OCI-LY7 (cell line): ENCODE measurements around the gene ISM2. TPM values are rescaled to one million over a fixed set of nuclear protein-coding genes. Genes with fewer than 3 reads are reported as not detected.

Experiments used
- BruUV-seq: library from RNA; stranded (reverse); fragments of 400-500 nt; replicated peaks from 2 replicates; lab custom pipeline; 2021; lab: Mats Ljungman, UMichigan
- CTCF ChIA-PET: fragments of 300-600 bp; sonication (Branson Sonifier 250); formaldehyde crosslinking; loops from one replicate; lab custom pipeline; 2022; ENCODE audit warnings: antibody characterized with exemption; ENCODE audit not compliant: unreplicated experiment; lab: Charles Lee
- POLR2A ChIA-PET: fragments of 300-600 bp; sonication (Branson Sonifier 250); formaldehyde crosslinking; loops from one replicate; lab custom pipeline; 2022; ENCODE audit warnings: antibody characterized with exemption; lab: Charles Lee
- DNase-seq: peaks from one replicate; pipeline ENCODE4 v3.0.0-alpha.2; 2015; ENCODE audit warnings: low spot score
- H2AFZ ChIP-seq: fragments of 200-600 bp; sonication (generic), shearing (Covaris generic); 2 replicates; pipeline ENCODE4 v1.6.1; 2014; ENCODE audit warnings: mild to moderate bottlenecking, antibody characterized with exemption, low read length, moderate library complexity
- H3K27ac ChIP-seq: fragments of 200-600 bp; sonication (generic); 2 replicates; pipeline ENCODE4 v1.5.1; 2014; ENCODE audit warnings: mixed run types, low read depth, mild to moderate bottlenecking, moderate library complexity, low read length, inconsistent platforms; ENCODE audit not compliant: poor library complexity, severe bottlenecking
- H3K36me3 ChIP-seq: fragments of 200-600 bp; sonication (generic); 2 replicates; pipeline ENCODE4 v1.6.1; 2014; ENCODE audit warnings: mild to moderate bottlenecking, antibody characterized with exemption, low read length, moderate library complexity, mixed read lengths; ENCODE audit not compliant: insufficient read depth
- H3K4me1 ChIP-seq: fragments of 200-600 bp; sonication (generic); 2 replicates; pipeline ENCODE4 v1.5.1; 2014; ENCODE audit warnings: mild to moderate bottlenecking, low read length; ENCODE audit not compliant: insufficient read depth, poor library complexity, severe bottlenecking
- H3K4me2 ChIP-seq: fragments of 200-600 bp; sonication (generic); 2 replicates; pipeline ENCODE4 v1.6.1; 2014; ENCODE audit warnings: mild to moderate bottlenecking, low read length
- H3K4me3 ChIP-seq: fragments of 200-600 bp; sonication (generic); 2 replicates; pipeline ENCODE4 v1.5.1; 2014; ENCODE audit warnings: mild to moderate bottlenecking, low read depth, low read length; ENCODE audit not compliant: poor library complexity, severe bottlenecking
- H3K79me2 ChIP-seq: fragments of 200-600 bp; sonication (generic); 2 replicates; pipeline ENCODE4 v1.6.1; 2016; ENCODE audit warnings: low read depth, mild to moderate bottlenecking, low read length, moderate library complexity, mixed read lengths; ENCODE audit not compliant: insufficient read depth
- H3K9me2 ChIP-seq: fragments of 200-600 bp; sonication (generic); 2 replicates; pipeline ENCODE4 v1.6.1; 2016; ENCODE audit warnings: mild to moderate bottlenecking, low read length, mixed read lengths; ENCODE audit not compliant: insufficient read depth
- H3K9me3 ChIP-seq: fragments of 200-600 bp; sonication (generic); 2 replicates; pipeline ENCODE4 v1.6.1; 2014; ENCODE audit warnings: mild to moderate bottlenecking, mixed run types, low read length, mixed read lengths
- H4K20me1 ChIP-seq: fragments of 200-600 bp; sonication (generic); 2 replicates; pipeline ENCODE4 v1.6.1; 2014; ENCODE audit warnings: mild to moderate bottlenecking, antibody characterized with exemption, low read length, moderate library complexity, mixed read lengths; ENCODE audit not compliant: insufficient read depth
- CTCF ChIP-seq: fragments of 200-600 bp; sonication (generic); conservative IDR thresholded peaks from 2 replicates; pipeline ENCODE4 v1.5.1; 2014; ENCODE audit warnings: mild to moderate bottlenecking, antibody characterized with exemption, low read length, moderate library complexity, mixed read lengths
- EZH2phosphoT487 ChIP-seq: fragments of 200-600 bp; sonication (generic); IDR thresholded peaks from 2 replicates; pipeline ENCODE4 v1.6.1; 2018; ENCODE audit warnings: low read depth, borderline replicate concordance, mild to moderate bottlenecking, mixed run types, antibody characterized with exemption, low read length, moderate library complexity, mixed read lengths
- intact Hi-C: fragments of 100-400 bp; cut with micrococcal nuclease; formaldehyde crosslinking; loops from one replicate; pipeline ENCODE4 v1.10.0; 2022; ENCODE audit not compliant: unreplicated experiment
- total RNA-seq, 2 experiments: library from RNA; depleted of rRNA in 1 of 2; stranded (reverse); fragments of >200 nt in 1 of 2; shearing (Covaris generic) in 1 of 2; gene quantifications; 2 replicates each; pipeline ENCODE4 v1.2.3, GENCODE V29; 2014 to 2022

ISM2 gene
- total RNA-seq, 2 experiments from 2014 or later = not detected

DNA sequence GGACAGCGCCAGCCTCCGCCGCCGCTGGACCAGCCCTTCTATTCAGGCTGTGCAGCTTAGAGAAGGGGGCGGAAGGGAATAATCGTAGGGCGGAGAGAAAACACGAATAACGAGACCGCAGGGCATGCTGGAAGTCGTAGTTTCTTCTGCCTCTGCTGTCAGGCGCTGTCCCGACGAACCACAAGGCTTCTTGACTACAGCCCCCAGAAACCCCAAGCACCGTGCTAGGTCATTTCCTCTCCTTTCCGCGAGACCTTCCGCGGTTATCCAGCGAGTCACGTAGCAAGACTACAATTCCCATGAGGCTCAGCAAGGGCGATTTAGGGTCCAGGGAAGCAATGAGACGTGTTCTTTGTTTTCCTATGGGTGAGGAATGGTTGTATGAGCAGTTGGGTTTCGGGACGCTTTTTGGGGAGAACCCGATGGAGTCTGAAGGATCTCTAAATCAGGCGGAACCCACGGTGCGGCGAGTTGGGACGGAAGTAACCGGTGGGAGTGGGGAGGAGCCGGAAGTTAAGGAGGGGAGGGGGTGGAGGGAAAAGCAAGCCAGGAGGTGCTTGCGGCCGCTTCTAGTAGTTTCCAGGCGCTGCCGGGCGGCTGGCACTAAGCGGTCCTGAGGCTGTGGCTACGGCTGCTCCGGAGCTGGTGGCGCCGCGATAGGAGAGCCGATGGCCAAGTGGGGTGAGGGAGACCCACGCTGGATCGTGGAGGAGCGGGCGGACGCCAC is 40.9 kb downstream of the ISM2 start, which contains the start of the genes AHSA1 and VIPAS39:
Gene AHSA1, plus strand, starts transcription at position 572 of the 727 bp plus-strand sequence. Its CDS starts 97 bp downstream, at position 669.
Gene VIPAS39, minus strand, starts transcription at position 80 of the 727 bp plus-strand sequence. CDS start 3,499 bp downstream, outside the sequence.
- BruUV-seq = no TSS peak
- Histone ChIP-seq H3K9me2 (no peaks in the 10 kb centered on the region), H3K4me3 (peak within 1 kb of the TSS; percentile 95), H3K79me2 (peaks cover 45% of the 10 kb centered on the region), H3K4me2 (peak within 1 kb of the TSS; percentile 85), H3K36me3 (peaks cover 47% of the 10 kb centered on the region), H2AFZ (peak within 1 kb of the TSS; percentile 87), H3K27ac (peak within 1 kb of the TSS; percentile 66), H3K9me3 (no peaks in the 10 kb centered on the region), H4K20me1 (peaks cover 16% of the 10 kb centered on the region; the same call in 1 of the 2 replicates), H3K4me1 (peaks cover 27% of the 10 kb centered on the region)
- peak; percentile 99 for DNase-seq
- POLR2A ChIA-PET = interaction anchor here (0.5 to 2.0 kb wide), 4 partner anchors 11 to 86 kb away, joined by 3 to 6 read pairs (median 3); no protein-coding TSS in a partner anchor
- TF ChIP-seq CTCF = no peak
- no peak for TF ChIP-seq EZH2phosphoT487
- CTCF ChIA-PET = no interaction called here
- intact Hi-C loops = loop anchor here (1.0 to 5.0 kb wide), 6 partner anchors 80 to 345 kb away; partner anchors contain the start of genes ADCK1, ALKBH1, GSTZ1 and SAMD15

GRCh38 chr14:77457115-77457521 is 41.5 kb downstream of the ISM2 start:
- Histone ChIP-seq H3K9me3 (no peaks in the 10 kb centered on the region), H3K36me3 (peaks cover 46% of the 10 kb centered on the region), H3K4me3 (peak overlapping the region; percentile 95), H4K20me1 (peaks cover 16% of the 10 kb centered on the region; the same call in 1 of the 2 replicates), H3K4me1 (peaks cover 27% of the 10 kb centered on the region), H2AFZ (peak overlapping the region; percentile 61; the same call in 1 of the 2 replicates), H3K9me2 (no peaks in the 10 kb centered on the region), H3K27ac (peak overlapping the region; percentile 17), H3K79me2 (peaks cover 45% of the 10 kb centered on the region), H3K4me2 (peak overlapping the region; percentile 85)
- TF ChIP-seq EZH2phosphoT487 = no peak
- no peak for TF ChIP-seq CTCF
- ChIA-PET POLR2A (interaction anchor here (0.5 to 1.3 kb wide), 3 partner anchors 10 to 35 kb away, joined by 3 read pairs; no protein-coding TSS in a partner anchor), CTCF (no interaction called here)
- intact Hi-C loops = loop anchor here (1.0 to 5.0 kb wide), 3 partner anchors 80 to 345 kb away; partner anchors contain the start of genes ADCK1, GSTZ1, SAMD15 and TMED8
- no peak for DNase-seq
- BruUV-seq = no TSS peak
